ENCODE results near the gene OPN4.

DNA sequence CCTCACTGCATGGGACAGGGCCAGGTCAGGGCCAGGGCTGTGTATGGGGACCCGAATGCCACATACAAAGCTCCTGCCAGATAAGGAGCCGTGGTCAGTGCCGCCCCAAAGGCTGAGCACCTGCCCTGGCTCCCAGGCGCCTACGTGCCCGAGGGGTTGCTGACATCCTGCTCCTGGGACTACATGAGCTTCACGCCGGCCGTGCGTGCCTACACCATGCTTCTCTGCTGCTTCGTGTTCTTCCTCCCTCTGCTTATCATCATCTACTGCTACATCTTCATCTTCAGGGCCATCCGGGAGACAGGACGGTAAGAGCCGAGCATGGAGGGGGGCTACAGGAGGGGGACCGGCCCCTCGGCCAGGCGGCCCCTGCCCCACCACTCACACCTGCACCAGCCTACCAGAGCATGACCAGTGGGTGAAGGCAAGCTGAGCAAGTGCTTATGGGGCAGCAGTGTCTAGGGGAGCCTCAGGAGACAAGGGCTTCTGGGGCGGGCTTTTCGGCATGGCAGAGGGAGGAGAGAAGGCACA is 4.9 kb downstream of the OPN4 start:
- TF ChIP-seq, protein P1, sequence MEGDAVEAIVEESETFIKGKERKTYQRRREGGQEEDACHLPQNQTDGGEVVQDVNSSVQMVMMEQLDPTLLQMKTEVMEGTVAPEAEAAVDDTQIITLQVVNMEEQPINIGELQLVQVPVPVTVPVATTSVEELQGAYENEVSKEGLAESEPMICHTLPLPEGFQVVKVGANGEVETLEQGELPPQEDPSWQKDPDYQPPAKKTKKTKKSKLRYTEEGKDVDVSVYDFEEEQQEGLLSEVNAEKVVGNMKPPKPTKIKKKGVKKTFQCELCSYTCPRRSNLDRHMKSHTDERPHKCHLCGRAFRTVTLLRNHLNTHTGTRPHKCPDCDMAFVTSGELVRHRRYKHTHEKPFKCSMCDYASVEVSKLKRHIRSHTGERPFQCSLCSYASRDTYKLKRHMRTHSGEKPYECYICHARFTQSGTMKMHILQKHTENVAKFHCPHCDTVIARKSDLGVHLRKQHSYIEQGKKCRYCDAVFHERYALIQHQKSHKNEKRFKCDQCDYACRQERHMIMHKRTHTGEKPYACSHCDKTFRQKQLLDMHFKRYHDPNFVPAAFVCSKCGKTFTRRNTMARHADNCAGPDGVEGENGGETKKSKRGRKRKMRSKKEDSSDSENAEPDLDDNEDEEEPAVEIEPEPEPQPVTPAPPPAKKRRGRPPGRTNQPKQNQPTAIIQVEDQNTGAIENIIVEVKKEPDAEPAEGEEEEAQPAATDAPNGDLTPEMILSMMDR (CRISPR knock-in tag; IDR thresholded peaks at IDR 0.05): no peak
- no peak for TF ChIP-seq POLR2A (IDR thresholded peaks at IDR 0.05; ENCODE audit: insufficient read depth in 1 of 2, low read depth in 2 of 2, low read length in 2 of 2)
- TF ChIP-seq HDAC2 (CRISPR knock-in tag; IDR thresholded peaks at IDR 0.05): no peak
- TF ChIP-seq, protein P2, sequence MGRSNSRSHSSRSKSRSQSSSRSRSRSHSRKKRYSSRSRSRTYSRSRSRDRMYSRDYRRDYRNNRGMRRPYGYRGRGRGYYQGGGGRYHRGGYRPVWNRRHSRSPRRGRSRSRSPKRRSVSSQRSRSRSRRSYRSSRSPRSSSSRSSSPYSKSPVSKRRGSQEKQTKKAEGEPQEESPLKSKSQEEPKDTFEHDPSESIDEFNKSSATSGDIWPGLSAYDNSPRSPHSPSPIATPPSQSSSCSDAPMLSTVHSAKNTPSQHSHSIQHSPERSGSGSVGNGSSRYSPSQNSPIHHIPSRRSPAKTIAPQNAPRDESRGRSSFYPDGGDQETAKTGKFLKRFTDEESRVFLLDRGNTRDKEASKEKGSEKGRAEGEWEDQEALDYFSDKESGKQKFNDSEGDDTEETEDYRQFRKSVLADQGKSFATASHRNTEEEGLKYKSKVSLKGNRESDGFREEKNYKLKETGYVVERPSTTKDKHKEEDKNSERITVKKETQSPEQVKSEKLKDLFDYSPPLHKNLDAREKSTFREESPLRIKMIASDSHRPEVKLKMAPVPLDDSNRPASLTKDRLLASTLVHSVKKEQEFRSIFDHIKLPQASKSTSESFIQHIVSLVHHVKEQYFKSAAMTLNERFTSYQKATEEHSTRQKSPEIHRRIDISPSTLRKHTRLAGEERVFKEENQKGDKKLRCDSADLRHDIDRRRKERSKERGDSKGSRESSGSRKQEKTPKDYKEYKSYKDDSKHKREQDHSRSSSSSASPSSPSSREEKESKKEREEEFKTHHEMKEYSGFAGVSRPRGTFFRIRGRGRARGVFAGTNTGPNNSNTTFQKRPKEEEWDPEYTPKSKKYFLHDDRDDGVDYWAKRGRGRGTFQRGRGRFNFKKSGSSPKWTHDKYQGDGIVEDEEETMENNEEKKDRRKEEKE (IDR thresholded peaks at IDR 0.05): no peak
- TF ChIP-seq KDM4B (CRISPR knock-in tag; IDR thresholded peaks at IDR 0.05): no peak
- no peak for TF ChIP-seq SRSF9 (IDR thresholded peaks at IDR 0.05; ENCODE audit: borderline replicate concordance, insufficient read depth, low read depth, low read length, poor library complexity, severe bottlenecking)
- TF ChIP-seq, protein P3, sequence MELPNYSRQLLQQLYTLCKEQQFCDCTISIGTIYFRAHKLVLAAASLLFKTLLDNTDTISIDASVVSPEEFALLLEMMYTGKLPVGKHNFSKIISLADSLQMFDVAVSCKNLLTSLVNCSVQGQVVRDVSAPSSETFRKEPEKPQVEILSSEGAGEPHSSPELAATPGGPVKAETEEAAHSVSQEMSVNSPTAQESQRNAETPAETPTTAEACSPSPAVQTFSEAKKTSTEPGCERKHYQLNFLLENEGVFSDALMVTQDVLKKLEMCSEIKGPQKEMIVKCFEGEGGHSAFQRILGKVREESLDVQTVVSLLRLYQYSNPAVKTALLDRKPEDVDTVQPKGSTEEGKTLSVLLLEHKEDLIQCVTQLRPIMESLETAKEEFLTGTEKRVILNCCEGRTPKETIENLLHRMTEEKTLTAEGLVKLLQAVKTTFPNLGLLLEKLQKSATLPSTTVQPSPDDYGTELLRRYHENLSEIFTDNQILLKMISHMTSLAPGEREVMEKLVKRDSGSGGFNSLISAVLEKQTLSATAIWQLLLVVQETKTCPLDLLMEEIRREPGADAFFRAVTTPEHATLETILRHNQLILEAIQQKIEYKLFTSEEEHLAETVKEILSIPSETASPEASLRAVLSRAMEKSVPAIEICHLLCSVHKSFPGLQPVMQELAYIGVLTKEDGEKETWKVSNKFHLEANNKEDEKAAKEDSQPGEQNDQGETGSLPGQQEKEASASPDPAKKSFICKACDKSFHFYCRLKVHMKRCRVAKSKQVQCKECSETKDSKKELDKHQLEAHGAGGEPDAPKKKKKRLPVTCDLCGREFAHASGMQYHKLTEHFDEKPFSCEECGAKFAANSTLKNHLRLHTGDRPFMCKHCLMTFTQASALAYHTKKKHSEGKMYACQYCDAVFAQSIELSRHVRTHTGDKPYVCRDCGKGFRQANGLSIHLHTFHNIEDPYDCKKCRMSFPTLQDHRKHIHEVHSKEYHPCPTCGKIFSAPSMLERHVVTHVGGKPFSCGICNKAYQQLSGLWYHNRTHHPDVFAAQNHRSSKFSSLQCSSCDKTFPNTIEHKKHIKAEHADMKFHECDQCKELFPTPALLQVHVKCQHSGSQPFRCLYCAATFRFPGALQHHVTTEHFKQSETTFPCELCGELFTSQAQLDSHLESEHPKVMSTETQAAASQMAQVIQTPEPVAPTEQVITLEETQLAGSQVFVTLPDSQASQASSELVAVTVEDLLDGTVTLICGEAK (IDR thresholded peaks at IDR 0.05): no peak
- TF ChIP-seq, protein P3 (CRISPR knock-in tag; IDR thresholded peaks at IDR 0.05): no peak
